Kidney glomerular epithelial cell (primary cell): ENCODE data around the gene GIT1.
A peak's percentile ranks its signal among the peaks of the same experiment; 100 is the strongest.
"Not testable (repeated sequence)": the region's sequence is repeated elsewhere in the genome, so short reads cannot be mapped to it uniquely, and the experiment has no call there.

Source experiments
- DNase-seq: peaks from one replicate; lab custom pipeline; 2025; lab: John Stamatoyannopoulos, UW

The GIT1 gene

DNA sequence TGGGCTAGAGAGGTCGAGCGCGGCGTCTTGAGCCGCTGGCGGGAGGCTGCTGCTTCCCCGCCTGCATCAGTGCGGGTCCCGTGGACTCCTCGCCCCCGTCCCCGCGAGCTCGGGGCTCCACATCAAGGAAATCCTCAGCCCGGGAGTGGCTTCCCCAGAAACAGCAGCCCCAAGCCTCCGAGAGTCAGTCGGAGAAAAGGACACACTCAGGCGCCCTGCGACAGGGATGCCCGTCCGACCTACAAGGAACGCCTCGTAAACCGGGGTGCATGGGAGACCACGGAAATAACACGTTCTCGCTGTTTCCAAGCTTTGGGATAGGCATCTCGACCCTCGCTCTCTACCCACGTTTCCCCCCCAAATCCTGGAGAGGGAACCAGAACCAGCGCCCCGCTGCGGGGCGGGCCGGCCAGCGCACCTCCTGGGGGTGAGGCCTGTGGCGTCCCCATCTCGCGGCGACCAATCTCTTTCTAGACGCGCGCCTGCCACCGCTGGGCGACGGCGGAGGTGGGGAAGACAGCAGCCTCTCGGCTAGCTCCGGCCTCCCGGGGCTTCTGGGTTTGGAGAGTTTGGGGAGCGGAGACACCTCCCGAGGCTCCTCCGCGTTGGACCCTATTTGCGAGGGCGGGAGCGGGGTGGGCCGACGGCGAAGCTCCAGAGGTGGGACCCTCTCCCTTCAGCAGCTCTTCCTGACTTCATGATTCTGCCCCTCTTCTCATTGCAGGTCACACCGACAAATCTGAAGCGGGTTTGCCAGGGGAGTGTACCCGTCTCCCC lies 21.7 kb downstream of the GIT1 start:
- DNase-seq, result peak; percentile 29

DNA sequence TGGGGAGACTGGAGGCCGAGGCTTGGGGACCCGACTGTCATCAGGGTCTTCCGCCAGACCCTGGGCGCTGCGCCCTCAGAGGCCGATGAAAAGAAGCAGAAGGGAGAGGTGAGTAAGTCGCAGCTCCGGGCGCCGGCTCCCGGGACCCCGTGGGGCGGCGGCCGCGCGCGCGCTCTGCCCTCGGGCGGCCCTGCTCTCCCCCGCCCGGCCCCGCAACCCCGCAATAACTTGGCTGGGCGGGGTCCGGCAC lies 22.2 kb downstream of the GIT1 start:
- no peak for DNase-seq

GRCh38 chr17:29566473-29567303 lies 22.8 kb downstream of the GIT1 start, which contains the start of gene ABHD15:
ABHD15 (minus strand) TSS chr17:29567037; CDS start chr17:29566966, 71 bp downstream.
- DNase-seq, result peak; percentile 40

DNA sequence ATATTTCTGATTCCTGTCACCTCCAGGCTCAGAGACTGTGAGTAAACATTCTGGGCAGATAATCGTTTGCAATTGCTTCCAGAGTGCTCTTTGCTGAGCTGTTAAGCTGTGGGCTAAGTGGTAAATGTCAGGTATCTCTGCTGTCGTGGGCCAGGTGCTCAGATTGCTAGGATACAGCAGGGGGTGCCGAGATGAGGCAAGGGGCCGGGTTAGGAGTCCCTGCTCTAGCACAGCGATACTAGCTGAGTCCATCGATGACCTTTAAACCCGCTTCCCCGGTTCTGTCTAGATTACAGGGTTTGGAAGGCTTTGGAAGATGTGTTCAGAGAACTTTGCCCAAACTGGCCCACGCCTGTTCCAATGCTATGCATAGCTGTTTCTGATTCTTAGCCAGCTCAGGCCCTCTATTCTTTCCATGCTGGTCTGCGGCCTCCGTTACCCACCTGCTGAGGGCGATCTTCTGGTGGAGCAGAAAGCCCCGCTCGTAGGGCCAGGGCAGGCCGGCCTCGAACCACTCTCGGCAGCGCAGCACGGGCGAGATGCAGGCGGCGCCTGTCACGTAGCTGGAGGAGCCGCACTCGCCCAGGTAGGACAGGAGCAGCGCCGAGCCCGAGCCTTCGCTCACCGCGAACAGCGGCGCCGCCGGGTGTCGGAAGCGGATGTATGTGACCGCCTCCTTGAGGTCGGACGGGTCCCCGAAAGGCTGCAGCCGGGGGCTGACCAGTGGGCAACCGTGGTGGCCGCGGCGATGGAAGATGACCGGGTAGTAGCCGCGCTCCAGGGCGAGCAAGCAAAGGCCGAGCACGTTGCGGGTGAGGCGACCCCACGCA lies 23.6 kb downstream of the GIT1 start:
- DNase-seq, result no peak

- no peak for DNase-seq
These were observed 25.6 kb downstream of the GIT1 start for GRCh38 chr17:29563816-29564215.

- DNase-seq, result no peak
These were observed 26.8 kb downstream of the GIT1 start for GRCh38 chr17:29562615-29563014.

DNA sequence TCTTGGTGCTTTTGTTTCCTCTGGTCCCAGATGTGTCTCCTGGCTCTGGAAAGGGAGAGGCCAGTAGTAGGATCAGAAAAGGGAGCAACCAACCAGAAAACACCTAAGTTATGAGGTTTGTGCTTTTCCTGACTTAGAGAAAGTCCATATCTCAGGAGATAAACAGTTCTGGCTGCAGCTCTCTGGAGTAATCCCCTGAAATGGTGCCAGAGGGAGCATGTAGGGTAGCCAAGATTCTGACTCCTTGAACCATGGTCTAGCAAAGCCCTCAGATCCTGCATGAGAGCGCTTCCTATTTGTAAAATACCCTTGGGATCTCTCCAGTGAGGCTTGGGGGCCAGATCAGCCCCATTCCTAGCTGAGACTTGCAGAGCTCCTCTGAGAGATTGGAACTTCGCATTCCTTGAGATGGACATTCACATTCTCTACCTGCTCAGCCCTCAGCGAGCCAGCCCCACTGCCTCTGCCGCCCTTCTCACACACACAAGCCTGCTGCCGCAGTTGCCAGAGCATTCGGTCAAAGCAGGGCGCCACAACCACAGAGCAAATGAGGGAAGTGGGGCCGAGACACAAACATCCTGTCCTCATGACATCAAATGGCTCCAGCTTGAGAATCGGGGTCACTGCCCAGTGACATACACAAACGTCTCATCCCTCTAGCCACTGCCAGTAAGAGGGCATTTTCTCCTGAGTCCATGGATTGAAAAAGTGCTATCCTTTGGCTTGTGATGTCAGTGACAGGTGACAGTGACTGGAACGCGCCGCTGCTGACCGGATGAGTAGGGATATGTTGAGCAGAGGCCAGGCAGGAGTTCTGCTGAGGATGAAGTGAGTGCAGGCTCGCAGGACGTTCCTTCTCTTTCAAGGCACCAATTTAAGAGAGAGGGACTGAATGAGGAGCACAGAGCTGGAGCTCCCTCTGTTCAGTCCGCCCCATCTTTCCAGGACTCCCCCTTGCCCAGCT lies 27.6 kb downstream of the GIT1 start:
- DNase-seq, result no peak

- no peak for DNase-seq
These were observed 29.1 kb downstream of the GIT1 start for GRCh38 chr17:29560316-29560715.

DNA sequence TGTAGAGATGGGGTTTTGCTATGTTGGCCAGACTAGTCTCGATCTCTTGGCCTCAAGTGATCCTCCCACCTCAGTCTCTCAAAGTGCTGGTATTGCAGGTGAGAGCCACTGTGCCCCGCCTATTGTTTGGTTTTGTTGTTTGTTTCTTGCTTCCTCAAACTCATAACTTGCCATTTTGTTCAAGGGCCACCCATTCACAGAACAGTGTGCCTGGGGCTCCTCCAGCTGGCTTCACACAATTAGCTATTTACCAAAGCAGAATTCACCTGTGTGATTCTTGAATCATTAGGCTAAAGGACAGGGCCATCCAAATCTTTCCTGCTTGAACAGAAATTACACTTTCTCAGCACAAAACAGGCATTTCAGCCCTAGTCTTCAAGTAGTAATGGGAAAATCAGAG lies 29.8 kb downstream of the GIT1 start:
- DNase-seq, result no peak

- not testable (repeated sequence) for DNase-seq
These were observed 31.3 kb downstream of the GIT1 start for GRCh38 chr17:29558139-29558538.

GRCh38 chr17:29557739-29558116 lies 31.7 kb downstream of the GIT1 start:
- DNase-seq, result no peak

GRCh38 chr17:29557085-29557738 lies 32.2 kb downstream of the GIT1 start:
- DNase-seq, result peak; percentile 95

DNA sequence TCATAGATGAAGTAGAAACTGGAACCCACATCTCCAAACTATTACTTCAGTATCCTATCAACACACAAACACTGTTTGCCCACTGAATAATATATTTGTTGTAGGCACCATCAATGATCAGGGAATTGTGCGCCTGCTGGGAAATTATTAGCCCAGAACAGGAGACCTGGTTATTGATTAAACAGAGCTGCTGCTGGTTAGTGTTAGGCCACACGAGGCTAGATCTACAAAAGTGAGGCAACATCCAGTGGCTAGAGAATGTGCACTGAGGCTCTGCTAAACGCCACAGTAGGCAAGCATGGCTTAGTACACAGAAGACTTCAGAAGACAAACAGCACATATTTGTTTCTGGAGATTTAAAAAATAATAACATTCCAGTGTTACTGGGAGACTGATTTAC lies 33.6 kb downstream of the GIT1 start:
- peak; percentile 73 for DNase-seq

DNA sequence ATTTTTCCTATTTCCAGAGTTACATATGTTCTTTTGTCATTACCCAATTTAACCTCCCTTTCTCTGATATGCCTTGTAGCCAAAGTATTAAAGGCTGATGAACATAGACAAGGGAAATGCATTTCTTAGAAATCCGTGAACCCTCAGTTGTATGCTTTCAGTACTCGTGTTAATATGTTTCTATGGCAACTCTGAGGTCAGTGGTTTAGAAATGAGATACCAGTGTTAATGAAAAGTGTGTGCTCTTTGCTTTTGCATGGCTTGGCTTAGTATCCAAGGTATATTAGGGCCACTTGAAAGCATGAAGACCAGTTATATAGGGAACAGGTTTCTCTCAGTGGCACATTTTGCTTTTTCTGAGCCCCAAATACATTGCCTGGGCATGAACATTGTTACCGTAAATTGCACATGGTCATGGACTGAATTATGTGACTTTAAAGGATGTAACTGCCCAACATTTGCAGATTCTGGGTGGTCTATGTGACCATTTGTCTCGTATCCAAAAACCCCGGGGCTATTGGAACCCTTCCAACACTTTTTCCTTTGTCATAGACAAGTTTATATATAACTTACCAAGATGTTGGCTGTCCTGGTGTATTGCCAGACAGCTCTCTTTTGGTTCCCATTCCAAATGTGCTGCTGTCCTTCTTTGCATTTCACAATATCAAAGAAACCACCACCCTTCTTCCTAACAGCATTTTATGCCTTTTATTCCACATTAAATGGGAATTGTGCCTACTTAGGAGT lies 40.1 kb downstream of the GIT1 start:
- no peak for DNase-seq

GRCh38 chr17:29546830-29547229 lies 42.6 kb downstream of the GIT1 start:
- DNase-seq, result no peak

GRCh38 chr17:29546085-29546484 lies 43.4 kb downstream of the GIT1 start:
- DNase-seq, result no peak

DNA sequence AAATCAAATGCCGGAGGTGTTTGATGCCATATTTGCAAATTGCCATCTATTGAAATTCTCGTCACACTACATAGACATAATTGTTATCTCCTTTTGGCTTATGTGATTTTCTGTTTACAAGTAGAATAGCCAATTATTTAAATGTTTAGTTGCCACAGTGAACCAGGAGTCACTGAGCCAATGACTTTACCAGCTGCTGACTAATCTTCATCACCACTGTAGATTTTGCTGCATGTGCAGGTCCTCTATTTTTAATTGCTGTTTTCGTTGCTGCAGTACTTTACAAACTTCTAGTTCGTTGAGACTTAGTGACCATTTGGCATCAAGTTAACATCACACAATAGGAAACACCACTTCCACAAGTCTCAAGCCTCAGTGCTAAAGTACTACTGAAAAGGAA lies 45.4 kb downstream of the GIT1 start:
- DNase-seq, result no peak

DNA sequence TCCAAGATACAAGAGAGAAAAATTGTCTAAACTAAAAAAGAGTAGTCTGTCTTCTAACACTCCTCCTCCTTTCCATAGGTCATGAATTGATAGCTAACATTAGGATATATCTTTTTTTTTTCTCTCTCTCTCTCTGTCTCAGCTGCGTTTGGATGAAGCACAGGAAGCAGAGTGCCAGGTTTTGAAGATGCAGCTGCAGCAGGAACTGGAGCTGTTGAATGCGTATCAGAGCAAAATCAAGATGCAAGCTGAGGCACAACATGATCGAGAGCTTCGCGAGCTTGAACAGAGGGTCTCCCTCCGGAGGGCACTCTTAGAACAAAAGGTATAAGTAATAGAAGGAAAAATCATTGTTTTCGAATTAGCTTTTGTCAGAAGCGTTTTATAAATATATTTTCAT lies 55.5 kb downstream of the GIT1 start:
- DNase-seq, result no peak

DNA sequence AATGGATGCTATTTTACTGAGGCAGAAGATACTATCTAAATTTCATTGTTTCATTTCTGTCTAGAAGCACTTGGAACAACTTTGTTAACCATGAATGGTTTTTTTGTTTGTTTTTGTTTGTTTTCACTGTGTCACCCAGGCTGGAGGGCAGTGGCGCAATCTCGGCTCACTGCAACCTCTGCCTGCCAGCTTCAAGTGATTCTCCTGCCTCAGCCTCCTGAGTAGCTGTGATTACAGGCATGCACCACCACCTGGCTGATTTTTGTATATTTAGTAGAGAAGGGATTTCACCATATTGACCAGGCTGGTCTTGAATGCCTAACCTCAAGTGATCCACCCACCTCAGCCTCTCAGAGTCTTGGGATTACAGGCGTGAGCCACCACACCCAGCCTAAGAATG lies 63.1 kb downstream of the GIT1 start:
- no peak for DNase-seq

DNA sequence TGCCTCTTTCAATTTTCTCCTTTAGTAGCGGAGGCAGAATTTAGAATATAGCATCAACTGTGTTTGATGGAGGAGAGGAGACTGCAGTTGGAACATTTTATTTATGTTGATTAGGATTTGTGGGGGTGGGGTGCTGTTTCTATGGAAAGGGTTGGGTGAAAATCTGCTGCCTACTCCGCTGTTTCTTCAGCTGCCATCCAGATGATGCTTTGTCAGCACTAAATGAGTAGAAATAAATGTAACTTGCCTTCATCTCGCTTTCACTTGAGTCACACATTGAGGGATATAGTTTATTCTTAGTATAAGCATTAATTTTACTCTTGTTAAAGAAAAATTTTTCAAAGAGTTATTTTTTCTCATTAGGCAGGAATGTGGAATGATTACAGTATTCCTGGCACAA lies 64.8 kb downstream of the GIT1 start:
- no peak for DNase-seq
